H1 (cell line): ENCODE data around the gene FANCI.

Source experiments
- CBX8 ChIP-seq: fragments of 300-800, 300-1000 bp; sonication (generic); IDR thresholded peaks from 2 replicates; pipeline ENCODE4 v1.7.1; 2016; ENCODE audit warnings: low read depth, low read length, borderline replicate concordance
- CHD2 ChIP-seq: IDR thresholded peaks from 2 replicates; pipeline ENCODE4 v1.6.1; 2012; ENCODE audit warnings: low read length, improper control_type of control experiment
- CTCF ChIP-seq, 3 experiments: IDR thresholded peaks; 1 replicate in 2 of 3; 2 replicates in 1 of 3; pipeline versions ENCODE4 v1.5.1 to v1.6.1; 2011; ENCODE audit warnings: low read length in 3 of 3, mild to moderate bottlenecking in 3 of 3, inconsistent platforms in 2 of 3, low read depth in 1 of 3, moderate library complexity in 1 of 3; ENCODE audit not compliant: insufficient read depth in 1 of 3; ENCODE audit errors: control extremely low read depth in 1 of 3
- EGR1 ChIP-seq: IDR thresholded peaks from 2 replicates; pipeline ENCODE4 v1.6.1; 2011; ENCODE audit warnings: low read depth, low read length, borderline replicate concordance
- MAFK ChIP-seq: IDR thresholded peaks from 2 replicates; pipeline ENCODE4 v1.6.1; 2012; ENCODE audit warnings: low read depth, mild to moderate bottlenecking, improper control_type of control experiment, low read length
- NRF1 ChIP-seq: IDR thresholded peaks from 2 replicates; pipeline ENCODE4 v1.6.1; 2011; ENCODE audit warnings: mild to moderate bottlenecking, low read depth, low read length, improper control_type of control experiment
- SP1 ChIP-seq: IDR thresholded peaks from 2 replicates; pipeline ENCODE4 v1.6.1; 2011; ENCODE audit warnings: low read depth, low read length

GRCh38 chr15:89327113-89327512 is 83.3 kb downstream of the FANCI start:
- TF ChIP-seq CHD2 (no peak), SP1 (no peak), MAFK (no peak), CTCF (IDR thresholded peaks at IDR 0.05; ENCODE audit: control extremely low read depth in 1 of 3, insufficient read depth in 1 of 3, low read depth in 1 of 3, low read length in 3 of 3) (no peak), NRF1 (no peak), CBX8 (no peak), EGR1 (no peak)
